K562 (cell line): ENCODE measurements around the gene RDH16. TPM values are rescaled to one million over a fixed set of nuclear protein-coding genes. Genes with fewer than 3 reads are reported as not detected.

ENCODE experiments used
- HNRNPH1 ChIP-seq: fragments of 200-400 bp; formaldehyde crosslinking; optimal IDR thresholded peaks from 2 replicates; pipeline ENCODE3; 2017; ENCODE audit warnings: low read depth, mild to moderate bottlenecking, low read length, moderate library complexity
- HOXB6 ChIP-seq: fragments of 250-450 bp; sonication (Bioruptor Pico); IDR thresholded peaks from 2 replicates; pipeline ENCODE4 v1.5.1; 2022; ENCODE audit warnings: mild to moderate bottlenecking, borderline replicate concordance
- PHF8 ChIP-seq: fragments of 200-600 bp; sonication (generic); IDR thresholded peaks from 2 replicates; pipeline ENCODE4 v1.6.1; 2012; ENCODE audit warnings: mixed run types, mild to moderate bottlenecking, inconsistent platforms, low read length, moderate library complexity, borderline replicate concordance
- RBM34 ChIP-seq: fragments of 200-400 bp; formaldehyde crosslinking; IDR thresholded peaks from 2 replicates; pipeline ENCODE4 v1.6.1; 2018; ENCODE audit warnings: low read length, borderline replicate concordance; ENCODE audit not compliant: insufficient read depth
- TAL1 ChIP-seq: fragments of 450-650 bp; IDR thresholded peaks from 2 replicates; pipeline ENCODE4 v1.6.1; 2016; ENCODE audit warnings: mild to moderate bottlenecking
- ZNF263 ChIP-seq: sonication (generic); formaldehyde crosslinking; IDR thresholded peaks from 2 replicates; pipeline ENCODE4 v1.8.0; 2022; ENCODE audit warnings: mild to moderate bottlenecking, missing genetic modification reagents, borderline replicate concordance
- polyA plus RNA-seq, 8 experiments: library from polyadenylated mRNA; depleted of rRNA in 4 of 8; stranded (reverse) in 5 of 8; unstranded in 3 of 8; fragments of >200 nt; fragmentation: Nextera tagmentation in 2 of 8; fragmentation: Illumina TruSeq in 1 of 8; extraction: Ambion mirVana in 2 of 8; extraction: Trizol in 1 of 8; gene quantifications; 2 replicates each; pipeline versions ENCODE4 v1.2.1 to v1.2.3, GENCODE V29; 2011 to 2014; ENCODE audit warnings: inconsistent platforms in 1 of 8, missing spikeins in 1 of 8
- total RNA-seq, 7 experiments: library from RNA; depleted of rRNA in 6 of 7; stranded (reverse); fragments of >200 nt in 6 of 7; fragmentation: Illumina TruSeq in 2 of 7; extraction: Trizol in 2 of 7; gene quantifications; 2 replicates each; pipeline versions ENCODE4 v1.2.1 to v1.2.3, GENCODE V29; 2011 to 2021; ENCODE audit warnings: low replicate concordance in 1 of 7
- TF ChIP-seq, protein P1 (sequence below): sonication (generic); formaldehyde crosslinking; IDR thresholded peaks from 2 replicates; pipeline ENCODE4 v1.5.0; 2020; ENCODE audit warnings: missing genetic modification reagents
- TF ChIP-seq, protein P2 (sequence below): fragments of 250-450 bp; sonication (Bioruptor Pico); IDR thresholded peaks from 2 replicates; pipeline ENCODE4 v1.9.0; 2021; ENCODE audit warnings: mild to moderate bottlenecking, inconsistent platforms
- TF ChIP-seq, protein P3 (sequence below): sonication (generic); formaldehyde crosslinking; IDR thresholded peaks from 2 replicates; pipeline ENCODE4 v1.8.1; 2023; ENCODE audit warnings: mild to moderate bottlenecking, missing genetic modification reagents
- TF ChIP-seq, protein P4 (sequence below): sonication (generic); formaldehyde crosslinking; IDR thresholded peaks from 2 replicates; pipeline ENCODE4 v1.8.1; 2023; ENCODE audit warnings: mild to moderate bottlenecking, missing genetic modification reagents
- TF ChIP-seq, protein P5 (sequence below): fragments of 450-650 bp; formaldehyde crosslinking; IDR thresholded peaks from 2 replicates; pipeline ENCODE4 v1.4.0; 2020; ENCODE audit warnings: mild to moderate bottlenecking, mixed read lengths
- TF ChIP-seq, protein P6 (sequence below): sonication (generic); formaldehyde crosslinking; IDR thresholded peaks from 2 replicates; pipeline ENCODE4 v1.8.1; 2023; ENCODE audit warnings: missing genetic modification reagents, mild to moderate bottlenecking, borderline replicate concordance

RDH16 gene
- total and polyA plus RNA-seq, 9 of the 15 experiments (the other 6 are each of a cell fraction or from before 2014, with no cell fraction given) = 0.11 to 0.52 (median 0.22) TPM; not detected in 1

DNA sequence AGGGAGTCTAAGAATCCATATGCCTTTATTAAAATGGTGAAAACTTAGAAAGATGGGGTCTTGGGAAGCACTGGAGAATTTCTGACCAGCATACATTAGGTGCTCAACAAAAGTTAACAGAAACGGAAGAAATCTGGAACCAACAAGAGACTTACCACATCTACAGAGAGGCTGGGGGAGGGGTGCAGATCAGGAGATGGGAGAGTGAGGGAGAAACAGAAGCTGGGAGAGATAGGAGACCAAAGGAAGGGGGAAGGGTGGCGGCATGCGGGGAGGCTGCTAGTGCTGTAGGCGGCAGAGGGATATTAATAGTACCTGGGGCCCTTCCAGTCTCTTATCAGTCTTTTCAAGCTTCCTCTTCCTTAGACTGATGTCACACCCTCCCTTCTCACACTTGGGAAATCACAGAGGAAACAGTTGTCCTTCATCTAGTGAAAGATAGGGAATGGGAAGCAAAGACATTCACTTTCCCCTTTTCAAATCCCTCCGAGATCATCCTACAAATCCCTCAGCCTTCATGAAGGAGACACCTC is 30.9 kb upstream of the RDH16 start (continued):
- TF ChIP-seq, protein P1, sequence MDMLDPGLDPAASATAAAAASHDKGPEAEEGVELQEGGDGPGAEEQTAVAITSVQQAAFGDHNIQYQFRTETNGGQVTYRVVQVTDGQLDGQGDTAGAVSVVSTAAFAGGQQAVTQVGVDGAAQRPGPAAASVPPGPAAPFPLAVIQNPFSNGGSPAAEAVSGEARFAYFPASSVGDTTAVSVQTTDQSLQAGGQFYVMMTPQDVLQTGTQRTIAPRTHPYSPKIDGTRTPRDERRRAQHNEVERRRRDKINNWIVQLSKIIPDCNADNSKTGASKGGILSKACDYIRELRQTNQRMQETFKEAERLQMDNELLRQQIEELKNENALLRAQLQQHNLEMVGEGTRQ (CRISPR knock-in tag) = no peak
- TF ChIP-seq, protein P2, sequence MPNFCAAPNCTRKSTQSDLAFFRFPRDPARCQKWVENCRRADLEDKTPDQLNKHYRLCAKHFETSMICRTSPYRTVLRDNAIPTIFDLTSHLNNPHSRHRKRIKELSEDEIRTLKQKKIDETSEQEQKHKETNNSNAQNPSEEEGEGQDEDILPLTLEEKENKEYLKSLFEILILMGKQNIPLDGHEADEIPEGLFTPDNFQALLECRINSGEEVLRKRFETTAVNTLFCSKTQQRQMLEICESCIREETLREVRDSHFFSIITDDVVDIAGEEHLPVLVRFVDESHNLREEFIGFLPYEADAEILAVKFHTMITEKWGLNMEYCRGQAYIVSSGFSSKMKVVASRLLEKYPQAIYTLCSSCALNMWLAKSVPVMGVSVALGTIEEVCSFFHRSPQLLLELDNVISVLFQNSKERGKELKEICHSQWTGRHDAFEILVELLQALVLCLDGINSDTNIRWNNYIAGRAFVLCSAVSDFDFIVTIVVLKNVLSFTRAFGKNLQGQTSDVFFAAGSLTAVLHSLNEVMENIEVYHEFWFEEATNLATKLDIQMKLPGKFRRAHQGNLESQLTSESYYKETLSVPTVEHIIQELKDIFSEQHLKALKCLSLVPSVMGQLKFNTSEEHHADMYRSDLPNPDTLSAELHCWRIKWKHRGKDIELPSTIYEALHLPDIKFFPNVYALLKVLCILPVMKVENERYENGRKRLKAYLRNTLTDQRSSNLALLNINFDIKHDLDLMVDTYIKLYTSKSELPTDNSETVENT (CRISPR knock-in tag) = no peak
- TF ChIP-seq RBM34 (no peak), HNRNPH1 (no peak), PHF8 (no peak), ZNF263 (CRISPR knock-in tag) (0 out of 2 replicates have a peak, but pooled peaks have one; percentile 44), TAL1 (peak; percentile 98), HOXB6 (CRISPR knock-in tag) (no peak)
- TF ChIP-seq, protein P3, sequence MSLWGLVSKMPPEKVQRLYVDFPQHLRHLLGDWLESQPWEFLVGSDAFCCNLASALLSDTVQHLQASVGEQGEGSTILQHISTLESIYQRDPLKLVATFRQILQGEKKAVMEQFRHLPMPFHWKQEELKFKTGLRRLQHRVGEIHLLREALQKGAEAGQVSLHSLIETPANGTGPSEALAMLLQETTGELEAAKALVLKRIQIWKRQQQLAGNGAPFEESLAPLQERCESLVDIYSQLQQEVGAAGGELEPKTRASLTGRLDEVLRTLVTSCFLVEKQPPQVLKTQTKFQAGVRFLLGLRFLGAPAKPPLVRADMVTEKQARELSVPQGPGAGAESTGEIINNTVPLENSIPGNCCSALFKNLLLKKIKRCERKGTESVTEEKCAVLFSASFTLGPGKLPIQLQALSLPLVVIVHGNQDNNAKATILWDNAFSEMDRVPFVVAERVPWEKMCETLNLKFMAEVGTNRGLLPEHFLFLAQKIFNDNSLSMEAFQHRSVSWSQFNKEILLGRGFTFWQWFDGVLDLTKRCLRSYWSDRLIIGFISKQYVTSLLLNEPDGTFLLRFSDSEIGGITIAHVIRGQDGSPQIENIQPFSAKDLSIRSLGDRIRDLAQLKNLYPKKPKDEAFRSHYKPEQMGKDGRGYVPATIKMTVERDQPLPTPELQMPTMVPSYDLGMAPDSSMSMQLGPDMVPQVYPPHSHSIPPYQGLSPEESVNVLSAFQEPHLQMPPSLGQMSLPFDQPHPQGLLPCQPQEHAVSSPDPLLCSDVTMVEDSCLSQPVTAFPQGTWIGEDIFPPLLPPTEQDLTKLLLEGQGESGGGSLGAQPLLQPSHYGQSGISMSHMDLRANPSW (CRISPR knock-in tag) = no peak
- TF ChIP-seq, protein P4, sequence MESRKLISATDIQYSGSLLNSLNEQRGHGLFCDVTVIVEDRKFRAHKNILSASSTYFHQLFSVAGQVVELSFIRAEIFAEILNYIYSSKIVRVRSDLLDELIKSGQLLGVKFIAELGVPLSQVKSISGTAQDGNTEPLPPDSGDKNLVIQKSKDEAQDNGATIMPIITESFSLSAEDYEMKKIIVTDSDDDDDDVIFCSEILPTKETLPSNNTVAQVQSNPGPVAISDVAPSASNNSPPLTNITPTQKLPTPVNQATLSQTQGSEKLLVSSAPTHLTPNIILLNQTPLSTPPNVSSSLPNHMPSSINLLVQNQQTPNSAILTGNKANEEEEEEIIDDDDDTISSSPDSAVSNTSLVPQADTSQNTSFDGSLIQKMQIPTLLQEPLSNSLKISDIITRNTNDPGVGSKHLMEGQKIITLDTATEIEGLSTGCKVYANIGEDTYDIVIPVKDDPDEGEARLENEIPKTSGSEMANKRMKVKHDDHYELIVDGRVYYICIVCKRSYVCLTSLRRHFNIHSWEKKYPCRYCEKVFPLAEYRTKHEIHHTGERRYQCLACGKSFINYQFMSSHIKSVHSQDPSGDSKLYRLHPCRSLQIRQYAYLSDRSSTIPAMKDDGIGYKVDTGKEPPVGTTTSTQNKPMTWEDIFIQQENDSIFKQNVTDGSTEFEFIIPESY = no peak
- TF ChIP-seq, protein P5, sequence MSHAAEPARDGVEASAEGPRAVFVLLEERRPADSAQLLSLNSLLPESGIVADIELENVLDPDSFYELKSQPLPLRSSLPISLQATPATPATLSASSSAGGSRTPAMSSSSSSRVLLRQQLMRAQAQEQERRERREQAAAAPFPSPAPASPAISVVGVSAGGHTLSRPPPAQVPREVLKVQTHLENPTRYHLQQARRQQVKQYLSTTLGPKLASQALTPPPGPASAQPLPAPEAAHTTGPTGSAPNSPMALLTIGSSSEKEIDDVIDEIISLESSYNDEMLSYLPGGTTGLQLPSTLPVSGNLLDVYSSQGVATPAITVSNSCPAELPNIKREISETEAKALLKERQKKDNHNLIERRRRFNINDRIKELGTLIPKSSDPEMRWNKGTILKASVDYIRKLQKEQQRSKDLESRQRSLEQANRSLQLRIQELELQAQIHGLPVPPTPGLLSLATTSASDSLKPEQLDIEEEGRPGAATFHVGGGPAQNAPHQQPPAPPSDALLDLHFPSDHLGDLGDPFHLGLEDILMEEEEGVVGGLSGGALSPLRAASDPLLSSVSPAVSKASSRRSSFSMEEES (CRISPR knock-in tag) = no peak
- TF ChIP-seq, protein P6, sequence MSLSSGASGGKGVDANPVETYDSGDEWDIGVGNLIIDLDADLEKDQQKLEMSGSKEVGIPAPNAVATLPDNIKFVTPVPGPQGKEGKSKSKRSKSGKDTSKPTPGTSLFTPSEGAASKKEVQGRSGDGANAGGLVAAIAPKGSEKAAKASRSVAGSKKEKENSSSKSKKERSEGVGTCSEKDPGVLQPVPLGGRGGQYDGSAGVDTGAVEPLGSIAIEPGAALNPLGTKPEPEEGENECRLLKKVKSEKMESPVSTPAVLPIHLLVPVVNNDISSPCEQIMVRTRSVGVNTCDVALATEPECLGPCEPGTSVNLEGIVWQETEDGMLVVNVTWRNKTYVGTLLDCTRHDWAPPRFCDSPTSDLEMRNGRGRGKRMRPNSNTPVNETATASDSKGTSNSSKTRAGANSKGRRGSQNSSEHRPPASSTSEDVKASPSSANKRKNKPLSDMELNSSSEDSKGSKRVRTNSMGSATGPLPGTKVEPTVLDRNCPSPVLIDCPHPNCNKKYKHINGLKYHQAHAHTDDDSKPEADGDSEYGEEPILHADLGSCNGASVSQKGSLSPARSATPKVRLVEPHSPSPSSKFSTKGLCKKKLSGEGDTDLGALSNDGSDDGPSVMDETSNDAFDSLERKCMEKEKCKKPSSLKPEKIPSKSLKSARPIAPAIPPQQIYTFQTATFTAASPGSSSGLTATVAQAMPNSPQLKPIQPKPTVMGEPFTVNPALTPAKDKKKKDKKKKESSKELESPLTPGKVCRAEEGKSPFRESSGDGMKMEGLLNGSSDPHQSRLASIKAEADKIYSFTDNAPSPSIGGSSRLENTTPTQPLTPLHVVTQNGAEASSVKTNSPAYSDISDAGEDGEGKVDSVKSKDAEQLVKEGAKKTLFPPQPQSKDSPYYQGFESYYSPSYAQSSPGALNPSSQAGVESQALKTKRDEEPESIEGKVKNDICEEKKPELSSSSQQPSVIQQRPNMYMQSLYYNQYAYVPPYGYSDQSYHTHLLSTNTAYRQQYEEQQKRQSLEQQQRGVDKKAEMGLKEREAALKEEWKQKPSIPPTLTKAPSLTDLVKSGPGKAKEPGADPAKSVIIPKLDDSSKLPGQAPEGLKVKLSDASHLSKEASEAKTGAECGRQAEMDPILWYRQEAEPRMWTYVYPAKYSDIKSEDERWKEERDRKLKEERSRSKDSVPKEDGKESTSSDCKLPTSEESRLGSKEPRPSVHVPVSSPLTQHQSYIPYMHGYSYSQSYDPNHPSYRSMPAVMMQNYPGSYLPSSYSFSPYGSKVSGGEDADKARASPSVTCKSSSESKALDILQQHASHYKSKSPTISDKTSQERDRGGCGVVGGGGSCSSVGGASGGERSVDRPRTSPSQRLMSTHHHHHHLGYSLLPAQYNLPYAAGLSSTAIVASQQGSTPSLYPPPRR (CRISPR knock-in tag) = no peak
